Caco-2 (cell line): ENCODE measurements around the gene HOXB7. TPM values are rescaled to one million over a fixed set of nuclear protein-coding genes. Genes with fewer than 3 reads are reported as not detected.

ENCODE experiments used
- BruUV-seq: library from RNA; stranded (reverse); fragments of 400-500 nt; replicated peaks from 2 replicates; lab custom pipeline; 2021; lab: Mats Ljungman, UMichigan
- CTCF ChIA-PET: fragments of 300-600 bp; sonication (Branson Sonifier 250); formaldehyde crosslinking; loops from one replicate; lab custom pipeline; 2022; ENCODE audit warnings: antibody characterized with exemption; lab: Charles Lee
- POLR2A ChIA-PET: fragments of 300-600 bp; sonication (Branson Sonifier 250); formaldehyde crosslinking; loops from one replicate; lab custom pipeline; 2022; ENCODE audit warnings: antibody characterized with exemption; lab: Charles Lee
- DNase-seq, 2 experiments: peaks; one replicate each; pipeline versions ENCODE4 v3.0.0 to v3.0.0-alpha.2; 2020 to 2022
- H3K27me3 ChIP-seq: replicated peaks from 2 replicates; pipeline ENCODE4 v1.6.0; 2011; ENCODE audit warnings: low read length; ENCODE audit not compliant: control insufficient read depth, insufficient read depth
- H3K36me3 ChIP-seq: 2 replicates; pipeline ENCODE4 v1.5.1; 2011; ENCODE audit warnings: low read length; ENCODE audit not compliant: control insufficient read depth, insufficient read depth
- H3K4me1 ChIP-seq: fragments of 250-450 bp; sonication (Bioruptor Pico); 2 replicates; pipeline ENCODE4 v1.5.1; 2020; ENCODE audit warnings: mild to moderate bottlenecking
- H3K4me3 ChIP-seq: 2 replicates; pipeline ENCODE4 v1.5.1; 2011; ENCODE audit warnings: low read depth, mild to moderate bottlenecking, control low read depth, low read length
- H3K9me3 ChIP-seq: fragments of 250-450 bp; sonication (Bioruptor Pico); 2 replicates; pipeline ENCODE4 v1.5.1; 2020; ENCODE audit warnings: mild to moderate bottlenecking, moderate library complexity
- H3K27ac Mint-ChIP-seq: one replicate; pipeline ENCODE4 v1.8.0; 2022; ENCODE audit warnings: mixed read lengths; ENCODE audit not compliant: unreplicated experiment
- H3K27me3 Mint-ChIP-seq: one replicate; pipeline ENCODE4 v1.8.0; 2022; ENCODE audit warnings: mixed read lengths; ENCODE audit not compliant: insufficient read depth, unreplicated experiment
- H3K36me3 Mint-ChIP-seq: one replicate; pipeline ENCODE4 v1.8.0; 2022; ENCODE audit warnings: mild to moderate bottlenecking, mixed read lengths; ENCODE audit not compliant: insufficient read depth, unreplicated experiment
- H3K4me1 Mint-ChIP-seq: one replicate; pipeline ENCODE4 v1.8.0; 2022; ENCODE audit warnings: low read depth, mixed read lengths; ENCODE audit not compliant: unreplicated experiment
- H3K4me3 Mint-ChIP-seq: one replicate; pipeline ENCODE4 v1.8.0; 2022; ENCODE audit warnings: mild to moderate bottlenecking, moderate library complexity, mixed read lengths; ENCODE audit not compliant: unreplicated experiment
- H3K9me3 Mint-ChIP-seq: one replicate; pipeline ENCODE4 v1.8.0; 2022; ENCODE audit warnings: mixed read lengths; ENCODE audit not compliant: unreplicated experiment
- intact Hi-C: fragments of 100-400 bp; cut with micrococcal nuclease; formaldehyde crosslinking; loops from one replicate; pipeline ENCODE4 v1.10.0; 2022; ENCODE audit not compliant: unreplicated experiment
- total RNA-seq: library from RNA; stranded (reverse); gene quantifications from 2 replicates; pipeline ENCODE4 v1.2.3, GENCODE V29; 2022
- TF ChIP-seq, protein P1 (sequence below), 2 experiments: fragments of 200-600 bp in 1 of 2; IDR thresholded peaks; 1 replicate in 1 of 2; 2 replicates in 1 of 2; pipeline versions ENCODE4 v1.5.1 to v1.8.0; 2011 to 2022; ENCODE audit warnings: antibody characterized with exemption in 1 of 2, control low read depth in 1 of 2, inconsistent platforms in 1 of 2, low read depth in 1 of 2, low read length in 1 of 2, mild to moderate bottlenecking in 1 of 2, moderate library complexity in 1 of 2; ENCODE audit not compliant: insufficient read depth in 1 of 2, severe bottlenecking in 1 of 2, unreplicated experiment in 1 of 2

Gene HOXB7
- total RNA-seq, 1 experiment from 2014 or later = 28.2 TPM

DNA sequence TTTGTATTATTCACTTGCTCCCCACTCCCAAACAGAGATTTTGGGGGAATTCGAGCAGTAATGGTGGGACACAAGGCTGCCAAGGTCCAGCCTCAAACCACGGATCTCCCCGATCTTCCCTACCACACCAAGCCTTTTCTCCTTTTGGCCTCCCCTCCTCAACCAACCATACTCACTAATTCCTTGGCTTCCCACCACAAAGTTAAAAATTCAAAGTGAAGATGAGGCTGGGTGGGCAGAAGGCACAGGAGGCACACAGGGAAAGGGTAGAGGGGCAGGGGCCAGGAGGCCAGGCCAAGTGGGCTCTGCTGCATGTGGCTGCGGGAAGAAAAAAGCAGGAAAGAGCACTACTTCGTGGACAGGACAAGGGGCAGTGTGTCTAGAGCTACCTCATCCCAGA lies 47.9 kb downstream of the HOXB7 start:
- intact Hi-C loops = no loop called here
- Histone ChIP-seq H3K4me3 (no peak overlapping the region), H3K36me3 (no peaks in the 10 kb centered on the region), H3K27me3 (no peaks in the 10 kb centered on the region), H3K4me1 (peaks cover 8% of the 10 kb centered on the region; the same call in 1 of the 2 replicates), H3K9me3 (no peaks in the 10 kb centered on the region)
- H3K27ac Mint-ChIP-seq = no peak overlapping the region
- BruUV-seq = no TSS peak
- no peaks in the 10 kb centered on the region for H3K4me1 Mint-ChIP-seq
- H3K4me3 Mint-ChIP-seq = no peak overlapping the region
- POLR2A ChIA-PET = interaction anchor here (0.5 to 0.6 kb wide), 2 partner anchors 53 to 81 kb away, joined by 3 to 4 read pairs; no protein-coding TSS in a partner anchor
- DNase-seq = no peak
- H3K27me3 Mint-ChIP-seq = no peaks in the 10 kb centered on the region
- H3K9me3 Mint-ChIP-seq = no peaks in the 10 kb centered on the region
- H3K36me3 Mint-ChIP-seq = no peaks in the 10 kb centered on the region
- TF ChIP-seq, protein P1, sequence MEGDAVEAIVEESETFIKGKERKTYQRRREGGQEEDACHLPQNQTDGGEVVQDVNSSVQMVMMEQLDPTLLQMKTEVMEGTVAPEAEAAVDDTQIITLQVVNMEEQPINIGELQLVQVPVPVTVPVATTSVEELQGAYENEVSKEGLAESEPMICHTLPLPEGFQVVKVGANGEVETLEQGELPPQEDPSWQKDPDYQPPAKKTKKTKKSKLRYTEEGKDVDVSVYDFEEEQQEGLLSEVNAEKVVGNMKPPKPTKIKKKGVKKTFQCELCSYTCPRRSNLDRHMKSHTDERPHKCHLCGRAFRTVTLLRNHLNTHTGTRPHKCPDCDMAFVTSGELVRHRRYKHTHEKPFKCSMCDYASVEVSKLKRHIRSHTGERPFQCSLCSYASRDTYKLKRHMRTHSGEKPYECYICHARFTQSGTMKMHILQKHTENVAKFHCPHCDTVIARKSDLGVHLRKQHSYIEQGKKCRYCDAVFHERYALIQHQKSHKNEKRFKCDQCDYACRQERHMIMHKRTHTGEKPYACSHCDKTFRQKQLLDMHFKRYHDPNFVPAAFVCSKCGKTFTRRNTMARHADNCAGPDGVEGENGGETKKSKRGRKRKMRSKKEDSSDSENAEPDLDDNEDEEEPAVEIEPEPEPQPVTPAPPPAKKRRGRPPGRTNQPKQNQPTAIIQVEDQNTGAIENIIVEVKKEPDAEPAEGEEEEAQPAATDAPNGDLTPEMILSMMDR (IDR thresholded peaks at IDR 0.05; ENCODE audit: insufficient read depth in 1 of 2, low read depth in 1 of 2, low read length in 1 of 2, severe bottlenecking in 1 of 2, unreplicated experiment in 1 of 2) = no peak
- CTCF ChIA-PET = interaction anchor here (0.5 to 1.0 kb wide), 2 partner anchors 30 to 41 kb away, joined by 3 read pairs; no protein-coding TSS in a partner anchor

GRCh38 chr17:48561884-48562810 lies 48.7 kb downstream of the HOXB7 start:
- Histone ChIP-seq H3K9me3 (no peaks in the 10 kb centered on the region), H3K4me1 (peaks cover 3% of the 10 kb centered on the region; the same call in 1 of the 2 replicates), H3K36me3 (no peaks in the 10 kb centered on the region), H3K4me3 (no peak overlapping the region), H3K27me3 (no peaks in the 10 kb centered on the region)
- POLR2A ChIA-PET = interaction anchor here (0.6 kb wide), 1 partner anchor 52 kb away, joined by 4 read pairs; no protein-coding TSS in a partner anchor
- Mint-ChIP-seq H3K27me3 (no peaks in the 10 kb centered on the region), H3K9me3 (no peaks in the 10 kb centered on the region), H3K4me1 (no peaks in the 10 kb centered on the region), H3K4me3 (no peak overlapping the region), H3K36me3 (no peaks in the 10 kb centered on the region), H3K27ac (no peak overlapping the region)
- peak in 1 of 2 experiments; percentile 60 for DNase-seq
- intact Hi-C loops = no loop called here
- BruUV-seq = no TSS peak
- TF ChIP-seq, protein P1 (IDR thresholded peaks at IDR 0.05; ENCODE audit: insufficient read depth in 1 of 2, low read depth in 1 of 2, low read length in 1 of 2, severe bottlenecking in 1 of 2, unreplicated experiment in 1 of 2) = peak; percentile 54 to 67
- CTCF ChIA-PET = interaction anchor here (0.5 to 1.0 kb wide), 2 partner anchors 30 to 40 kb away, joined by 3 read pairs; no protein-coding TSS in a partner anchor
